WTC11 (cell line): ENCODE measurements around the gene PTPN13. TPM values are rescaled to one million over a fixed set of nuclear protein-coding genes. Genes with fewer than 3 reads are reported as not detected.
A peak's percentile ranks its signal among the peaks of the same experiment; 100 is the strongest.

Experiments
- ATAC-seq: fragments of 200-7000 bp; cut with Tn5 transposase; 2 replicates; pipeline ENCODE4 v1.10.0; 2021; ENCODE audit warnings: mild to moderate bottlenecking, moderate library complexity
- CTCF ChIA-PET: fragments of 300-600 bp; sonication (Branson Sonifier 250); formaldehyde crosslinking; loops from one replicate; lab custom pipeline; 2021; ENCODE audit warnings: antibody characterized with exemption; lab: Charles Lee
- POLR2A ChIA-PET: fragments of 350-600 bp; sonication (Branson Sonifier 250); formaldehyde crosslinking; loops from one replicate; lab custom pipeline; 2021; ENCODE audit warnings: antibody characterized with exemption; lab: Charles Lee
- DNase-seq: peaks from one replicate; pipeline ENCODE4 v3.0.0; 2021; ENCODE audit warnings: low spot score
- H3K27ac Mint-ChIP-seq: 2 replicates; pipeline ENCODE4 v1.8.0; 2021; ENCODE audit warnings: mixed read lengths
- H3K27me3 Mint-ChIP-seq: 2 replicates; pipeline ENCODE4 v1.8.0; 2021; ENCODE audit warnings: low read depth, mild to moderate bottlenecking, moderate library complexity, mixed read lengths
- H3K36me3 Mint-ChIP-seq: 2 replicates; pipeline ENCODE4 v1.8.0; 2021; ENCODE audit warnings: mixed read lengths
- H3K4me1 Mint-ChIP-seq: 2 replicates; pipeline ENCODE4 v1.8.0; 2022; ENCODE audit warnings: mixed read lengths
- H3K4me3 Mint-ChIP-seq: 2 replicates; pipeline ENCODE4 v1.8.0; 2021; ENCODE audit warnings: mild to moderate bottlenecking, moderate library complexity, mixed read lengths
- H3K9me3 Mint-ChIP-seq: 2 replicates; pipeline ENCODE4 v1.8.0; 2021; ENCODE audit warnings: mixed read lengths
- CREM ChIP-seq: sonication (generic); formaldehyde crosslinking; IDR thresholded peaks from 2 replicates; pipeline ENCODE4 v1.8.1; 2022; ENCODE audit warnings: mild to moderate bottlenecking, missing genetic modification reagents, moderate library complexity
- ESRRA ChIP-seq: sonication (generic); formaldehyde crosslinking; IDR thresholded peaks from 2 replicates; pipeline ENCODE4 v1.8.1; 2022; ENCODE audit warnings: mild to moderate bottlenecking, missing genetic modification reagents, borderline replicate concordance
- FOXJ3 ChIP-seq: sonication (generic); formaldehyde crosslinking; IDR thresholded peaks from 2 replicates; pipeline ENCODE4 v1.9.0; 2021; ENCODE audit warnings: missing genetic modification reagents, mild to moderate bottlenecking, borderline replicate concordance
- FOXK1 ChIP-seq: sonication (generic); formaldehyde crosslinking; IDR thresholded peaks from 2 replicates; pipeline ENCODE4 v1.8.0; 2022; ENCODE audit warnings: mild to moderate bottlenecking, moderate library complexity, missing genetic modification reagents
- FOXP1 ChIP-seq: sonication (generic); formaldehyde crosslinking; IDR thresholded peaks from 2 replicates; pipeline ENCODE4 v1.8.0; 2022; ENCODE audit warnings: missing genetic modification reagents, mild to moderate bottlenecking, moderate library complexity, borderline replicate concordance
- GABPB1 ChIP-seq: sonication (generic); formaldehyde crosslinking; IDR thresholded peaks from 2 replicates; pipeline ENCODE4 v1.8.1; 2023; ENCODE audit warnings: mild to moderate bottlenecking, missing genetic modification reagents
- HMGA2 ChIP-seq: fragments of 250-450 bp; sonication (Bioruptor Pico); IDR thresholded peaks from 2 replicates; pipeline ENCODE4 v1.4.0; 2021; ENCODE audit warnings: mild to moderate bottlenecking, moderate library complexity
- JUN ChIP-seq: sonication (generic); formaldehyde crosslinking; IDR thresholded peaks from 2 replicates; pipeline ENCODE4 v1.8.0; 2023; ENCODE audit warnings: mild to moderate bottlenecking, missing genetic modification reagents
- NFATC4 ChIP-seq: fragments of 250-450 bp; sonication (Bioruptor Pico); IDR thresholded peaks from 2 replicates; pipeline ENCODE4 v1.9.0; 2021; ENCODE audit warnings: mild to moderate bottlenecking
- NR2C2 ChIP-seq: sonication (generic); formaldehyde crosslinking; IDR thresholded peaks from 2 replicates; pipeline ENCODE4 v1.8.0; 2022; ENCODE audit warnings: mild to moderate bottlenecking, missing genetic modification reagents
- OVOL2 ChIP-seq: fragments of 250-450 bp; sonication (Bioruptor Pico); IDR thresholded peaks from 2 replicates; pipeline ENCODE4 v1.9.0; 2021; ENCODE audit warnings: mild to moderate bottlenecking, borderline replicate concordance
- RELA ChIP-seq: sonication (generic); formaldehyde crosslinking; IDR thresholded peaks from 2 replicates; pipeline ENCODE4 v1.8.1; 2022; ENCODE audit warnings: missing genetic modification reagents, mild to moderate bottlenecking, borderline replicate concordance
- RORB ChIP-seq: fragments of 250-450 bp; sonication (Bioruptor Pico); IDR thresholded peaks from 2 replicates; pipeline ENCODE4 v1.9.0; 2021; ENCODE audit warnings: mild to moderate bottlenecking
- SMAD3 ChIP-seq: sonication (generic); formaldehyde crosslinking; IDR thresholded peaks from 2 replicates; pipeline ENCODE4 v1.8.0; 2022; ENCODE audit warnings: missing genetic modification reagents, mild to moderate bottlenecking, borderline replicate concordance
- SOX15 ChIP-seq: fragments of 250-450 bp; sonication (Bioruptor Pico); IDR thresholded peaks from 2 replicates; pipeline ENCODE4 v1.9.0; 2021; ENCODE audit warnings: mild to moderate bottlenecking
- SP1 ChIP-seq: sonication (generic); formaldehyde crosslinking; conservative IDR thresholded peaks from 2 replicates; pipeline ENCODE4 v1.8.1; 2022; ENCODE audit warnings: missing genetic modification reagents
- STAT6 ChIP-seq: sonication (generic); formaldehyde crosslinking; conservative IDR thresholded peaks from 2 replicates; pipeline ENCODE4 v1.8.1; 2023; ENCODE audit warnings: mild to moderate bottlenecking, low read depth, missing genetic modification reagents, moderate library complexity
- TEAD1 ChIP-seq: sonication (generic); formaldehyde crosslinking; IDR thresholded peaks from 2 replicates; pipeline ENCODE4 v1.8.0; 2022; ENCODE audit warnings: mild to moderate bottlenecking, missing genetic modification reagents
- ZBTB43 ChIP-seq: sonication (generic); formaldehyde crosslinking; IDR thresholded peaks from 2 replicates; pipeline ENCODE4 v1.8.1; 2023; ENCODE audit warnings: mild to moderate bottlenecking, missing genetic modification reagents
- ZNF263 ChIP-seq: sonication (generic); formaldehyde crosslinking; IDR thresholded peaks from 2 replicates; pipeline ENCODE4 v1.8.1; 2022; ENCODE audit warnings: low read depth, mild to moderate bottlenecking, moderate library complexity, missing genetic modification reagents
- ZNF317 ChIP-seq: sonication (generic); formaldehyde crosslinking; IDR thresholded peaks from 2 replicates; pipeline ENCODE4 v1.8.1; 2023; ENCODE audit warnings: low read depth, mild to moderate bottlenecking, moderate library complexity, missing genetic modification reagents, borderline replicate concordance
- total RNA-seq: library from RNA; stranded (reverse); gene quantifications from 3 replicates; pipeline ENCODE4 v1.2.3, GENCODE V29; 2021
- TF ChIP-seq, protein P1 (sequence below): fragments of 250-450 bp; sonication (Bioruptor Pico); IDR thresholded peaks from 2 replicates; pipeline ENCODE4 v1.9.0; 2021; ENCODE audit warnings: mild to moderate bottlenecking, borderline replicate concordance
- TF ChIP-seq, protein P2 (sequence below): fragments of 250-450 bp; sonication (Bioruptor Pico); IDR thresholded peaks from 2 replicates; pipeline ENCODE4 v1.9.0; 2021; ENCODE audit warnings: moderate library complexity, mild to moderate bottlenecking, inconsistent platforms, borderline replicate concordance
- TF ChIP-seq, protein P3 (sequence below): sonication (generic); formaldehyde crosslinking; IDR thresholded peaks from 2 replicates; pipeline ENCODE4 v1.8.1; 2022; ENCODE audit warnings: missing genetic modification reagents, borderline replicate concordance
- TF ChIP-seq, protein P4 (sequence below): fragments of 250-450 bp; sonication (Bioruptor Pico); IDR thresholded peaks from 2 replicates; pipeline ENCODE4 v1.9.0; 2021; ENCODE audit warnings: mild to moderate bottlenecking

Gene PTPN13
- total RNA-seq, 1 experiment from 2014 or later = 49.7 TPM

DNA sequence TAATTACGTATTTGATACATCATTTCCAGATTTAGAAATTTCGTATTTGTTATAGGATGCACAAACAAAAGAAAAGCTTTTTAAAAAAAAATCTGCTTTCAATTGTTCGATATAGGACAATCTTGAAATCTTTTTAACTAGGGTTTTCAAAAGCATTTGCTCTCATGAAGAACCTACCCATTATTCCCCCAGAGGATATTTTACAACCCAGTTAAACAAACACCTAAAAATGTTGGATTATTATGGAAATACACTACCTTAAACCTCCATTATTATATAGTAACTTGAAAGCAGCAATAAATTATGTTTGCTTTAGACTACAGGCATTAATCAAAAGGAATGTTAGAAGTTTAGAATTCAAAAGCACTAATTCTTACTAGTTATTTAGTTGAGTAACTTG lies 110.5 kb downstream of the PTPN13 start (continued):
- TF ChIP-seq, protein P1, sequence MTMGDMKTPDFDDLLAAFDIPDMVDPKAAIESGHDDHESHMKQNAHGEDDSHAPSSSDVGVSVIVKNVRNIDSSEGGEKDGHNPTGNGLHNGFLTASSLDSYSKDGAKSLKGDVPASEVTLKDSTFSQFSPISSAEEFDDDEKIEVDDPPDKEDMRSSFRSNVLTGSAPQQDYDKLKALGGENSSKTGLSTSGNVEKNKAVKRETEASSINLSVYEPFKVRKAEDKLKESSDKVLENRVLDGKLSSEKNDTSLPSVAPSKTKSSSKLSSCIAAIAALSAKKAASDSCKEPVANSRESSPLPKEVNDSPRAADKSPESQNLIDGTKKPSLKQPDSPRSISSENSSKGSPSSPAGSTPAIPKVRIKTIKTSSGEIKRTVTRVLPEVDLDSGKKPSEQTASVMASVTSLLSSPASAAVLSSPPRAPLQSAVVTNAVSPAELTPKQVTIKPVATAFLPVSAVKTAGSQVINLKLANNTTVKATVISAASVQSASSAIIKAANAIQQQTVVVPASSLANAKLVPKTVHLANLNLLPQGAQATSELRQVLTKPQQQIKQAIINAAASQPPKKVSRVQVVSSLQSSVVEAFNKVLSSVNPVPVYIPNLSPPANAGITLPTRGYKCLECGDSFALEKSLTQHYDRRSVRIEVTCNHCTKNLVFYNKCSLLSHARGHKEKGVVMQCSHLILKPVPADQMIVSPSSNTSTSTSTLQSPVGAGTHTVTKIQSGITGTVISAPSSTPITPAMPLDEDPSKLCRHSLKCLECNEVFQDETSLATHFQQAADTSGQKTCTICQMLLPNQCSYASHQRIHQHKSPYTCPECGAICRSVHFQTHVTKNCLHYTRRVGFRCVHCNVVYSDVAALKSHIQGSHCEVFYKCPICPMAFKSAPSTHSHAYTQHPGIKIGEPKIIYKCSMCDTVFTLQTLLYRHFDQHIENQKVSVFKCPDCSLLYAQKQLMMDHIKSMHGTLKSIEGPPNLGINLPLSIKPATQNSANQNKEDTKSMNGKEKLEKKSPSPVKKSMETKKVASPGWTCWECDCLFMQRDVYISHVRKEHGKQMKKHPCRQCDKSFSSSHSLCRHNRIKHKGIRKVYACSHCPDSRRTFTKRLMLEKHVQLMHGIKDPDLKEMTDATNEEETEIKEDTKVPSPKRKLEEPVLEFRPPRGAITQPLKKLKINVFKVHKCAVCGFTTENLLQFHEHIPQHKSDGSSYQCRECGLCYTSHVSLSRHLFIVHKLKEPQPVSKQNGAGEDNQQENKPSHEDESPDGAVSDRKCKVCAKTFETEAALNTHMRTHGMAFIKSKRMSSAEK (CRISPR knock-in tag) = no peak
- TF ChIP-seq ZBTB43 (CRISPR knock-in tag) (no peak), RORB (CRISPR knock-in tag) (no peak), CREM (CRISPR knock-in tag) (no peak), TEAD1 (CRISPR knock-in tag) (no peak), ESRRA (no peak), SOX15 (CRISPR knock-in tag) (no peak), FOXP1 (no peak)
- TF ChIP-seq, protein P2, sequence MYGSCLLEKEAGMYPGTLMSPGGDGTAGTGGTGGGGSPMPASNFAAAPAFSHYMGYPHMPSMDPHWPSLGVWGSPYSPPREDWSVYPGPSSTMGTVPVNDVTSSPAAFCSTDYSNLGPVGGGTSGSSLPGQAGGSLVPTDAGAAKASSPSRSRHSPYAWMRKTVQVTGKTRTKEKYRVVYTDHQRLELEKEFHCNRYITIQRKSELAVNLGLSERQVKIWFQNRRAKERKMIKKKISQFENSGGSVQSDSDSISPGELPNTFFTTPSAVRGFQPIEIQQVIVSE = no peak

GRCh38 chr4:86706923-86707597 lies 112.9 kb downstream of the PTPN13 start:
- no peak for ATAC-seq
- peak overlapping the region; percentile 5; the same call in 1 of the 2 replicates for H3K27ac Mint-ChIP-seq
- TF ChIP-seq ZNF317 (no peak), FOXK1 (CRISPR knock-in tag) (no peak), NR2C2 (no peak), ZNF263 (CRISPR knock-in tag) (no peak), JUN (CRISPR knock-in tag) (no peak), HMGA2 (CRISPR knock-in tag) (no peak), FOXJ3 (CRISPR knock-in tag) (no peak), GABPB1 (CRISPR knock-in tag) (no peak), SMAD3 (no peak), OVOL2 (no peak), RELA (CRISPR knock-in tag) (no peak), NFATC4 (no peak), SP1 (no peak), TEAD1 (CRISPR knock-in tag) (no peak), STAT6 (CRISPR knock-in tag) (no peak)
- TF ChIP-seq, protein P3, sequence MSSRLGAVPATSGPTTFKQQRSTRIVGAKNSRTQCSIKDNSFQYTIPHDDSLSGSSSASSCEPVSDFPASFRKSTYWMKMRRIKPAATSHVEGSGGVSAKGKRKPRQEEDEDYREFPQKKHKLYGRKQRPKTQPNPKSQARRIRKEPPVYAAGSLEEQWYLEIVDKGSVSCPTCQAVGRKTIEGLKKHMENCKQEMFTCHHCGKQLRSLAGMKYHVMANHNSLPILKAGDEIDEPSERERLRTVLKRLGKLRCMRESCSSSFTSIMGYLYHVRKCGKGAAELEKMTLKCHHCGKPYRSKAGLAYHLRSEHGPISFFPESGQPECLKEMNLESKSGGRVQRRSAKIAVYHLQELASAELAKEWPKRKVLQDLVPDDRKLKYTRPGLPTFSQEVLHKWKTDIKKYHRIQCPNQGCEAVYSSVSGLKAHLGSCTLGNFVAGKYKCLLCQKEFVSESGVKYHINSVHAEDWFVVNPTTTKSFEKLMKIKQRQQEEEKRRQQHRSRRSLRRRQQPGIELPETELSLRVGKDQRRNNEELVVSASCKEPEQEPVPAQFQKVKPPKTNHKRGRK (CRISPR knock-in tag) = no peak
- TF ChIP-seq, protein P4, sequence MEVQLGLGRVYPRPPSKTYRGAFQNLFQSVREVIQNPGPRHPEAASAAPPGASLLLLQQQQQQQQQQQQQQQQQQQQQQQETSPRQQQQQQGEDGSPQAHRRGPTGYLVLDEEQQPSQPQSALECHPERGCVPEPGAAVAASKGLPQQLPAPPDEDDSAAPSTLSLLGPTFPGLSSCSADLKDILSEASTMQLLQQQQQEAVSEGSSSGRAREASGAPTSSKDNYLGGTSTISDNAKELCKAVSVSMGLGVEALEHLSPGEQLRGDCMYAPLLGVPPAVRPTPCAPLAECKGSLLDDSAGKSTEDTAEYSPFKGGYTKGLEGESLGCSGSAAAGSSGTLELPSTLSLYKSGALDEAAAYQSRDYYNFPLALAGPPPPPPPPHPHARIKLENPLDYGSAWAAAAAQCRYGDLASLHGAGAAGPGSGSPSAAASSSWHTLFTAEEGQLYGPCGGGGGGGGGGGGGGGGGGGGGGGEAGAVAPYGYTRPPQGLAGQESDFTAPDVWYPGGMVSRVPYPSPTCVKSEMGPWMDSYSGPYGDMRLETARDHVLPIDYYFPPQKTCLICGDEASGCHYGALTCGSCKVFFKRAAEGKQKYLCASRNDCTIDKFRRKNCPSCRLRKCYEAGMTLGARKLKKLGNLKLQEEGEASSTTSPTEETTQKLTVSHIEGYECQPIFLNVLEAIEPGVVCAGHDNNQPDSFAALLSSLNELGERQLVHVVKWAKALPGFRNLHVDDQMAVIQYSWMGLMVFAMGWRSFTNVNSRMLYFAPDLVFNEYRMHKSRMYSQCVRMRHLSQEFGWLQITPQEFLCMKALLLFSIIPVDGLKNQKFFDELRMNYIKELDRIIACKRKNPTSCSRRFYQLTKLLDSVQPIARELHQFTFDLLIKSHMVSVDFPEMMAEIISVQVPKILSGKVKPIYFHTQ = no peak

More at GRCh38 chr4:86706923-86707597, 112.9 kb downstream of the PTPN13 start:
- CTCF ChIA-PET = no interaction called here
- POLR2A ChIA-PET = no interaction called here
- DNase-seq = no peak
- Mint-ChIP-seq H3K27me3 (no peaks in the 10 kb centered on the region), H3K36me3 (no peaks in the 10 kb centered on the region), H3K9me3 (no peaks in the 10 kb centered on the region), H3K4me1 (no peaks in the 10 kb centered on the region), H3K4me3 (no peak overlapping the region)
